RWPE2 (cell line): ENCODE data around the gene ROBO1.

Source experiments
- ATAC-seq: fragments of 200-7000 bp; cut with Tn5 transposase; 3 replicates; pipeline ENCODE4 v1.9.1; 2021; ENCODE audit warnings: low read depth
- DNase-seq: peaks from one replicate; pipeline ENCODE4 v3.0.0-alpha.2; 2020; ENCODE audit warnings: low spot score
- H3K27ac ChIP-seq: fragments of 450-650 bp; 2 replicates; pipeline ENCODE4 v1.5.1; 2017; ENCODE audit warnings: mild to moderate bottlenecking; ENCODE audit not compliant: poor library complexity, severe bottlenecking
- H3K27me3 ChIP-seq: fragments of 250-450 bp; sonication (Bioruptor Pico); 2 replicates; pipeline ENCODE4 v1.5.1; 2021; ENCODE audit warnings: mild to moderate bottlenecking, moderate library complexity; ENCODE audit not compliant: insufficient read depth, poor library complexity, severe bottlenecking
- H3K36me3 ChIP-seq: fragments of 250-450 bp; sonication (Bioruptor Pico); 2 replicates; pipeline ENCODE4 v1.5.1; 2020; ENCODE audit warnings: low read depth, mild to moderate bottlenecking, moderate library complexity
- H3K4me1 ChIP-seq: fragments of 250-450 bp; sonication (Bioruptor Pico); 2 replicates; pipeline ENCODE4 v1.5.1; 2021; ENCODE audit warnings: mild to moderate bottlenecking, moderate library complexity; ENCODE audit not compliant: insufficient read depth, poor library complexity, severe bottlenecking
- H3K4me3 ChIP-seq: fragments of 250-450 bp; sonication (Bioruptor Pico); 2 replicates; pipeline ENCODE4 v1.5.1; 2021; ENCODE audit warnings: mild to moderate bottlenecking, moderate library complexity; ENCODE audit not compliant: severe bottlenecking
- H3K9me3 ChIP-seq: fragments of 250-450 bp; sonication (Bioruptor Pico); 2 replicates; pipeline ENCODE4 v1.5.1; 2021; ENCODE audit warnings: mild to moderate bottlenecking, moderate library complexity; ENCODE audit not compliant: severe bottlenecking
- TF ChIP-seq, protein P1 (sequence below): fragments of 450-650 bp; IDR thresholded peaks from one replicate; pipeline ENCODE4 v1.5.1; 2017; ENCODE audit warnings: mild to moderate bottlenecking, moderate library complexity; ENCODE audit not compliant: poor library complexity, severe bottlenecking

ROBO1 gene

GRCh38 chr3:78901544-78901943 lies 866.3 kb downstream of the ROBO1 start:
- TF ChIP-seq, protein P1, sequence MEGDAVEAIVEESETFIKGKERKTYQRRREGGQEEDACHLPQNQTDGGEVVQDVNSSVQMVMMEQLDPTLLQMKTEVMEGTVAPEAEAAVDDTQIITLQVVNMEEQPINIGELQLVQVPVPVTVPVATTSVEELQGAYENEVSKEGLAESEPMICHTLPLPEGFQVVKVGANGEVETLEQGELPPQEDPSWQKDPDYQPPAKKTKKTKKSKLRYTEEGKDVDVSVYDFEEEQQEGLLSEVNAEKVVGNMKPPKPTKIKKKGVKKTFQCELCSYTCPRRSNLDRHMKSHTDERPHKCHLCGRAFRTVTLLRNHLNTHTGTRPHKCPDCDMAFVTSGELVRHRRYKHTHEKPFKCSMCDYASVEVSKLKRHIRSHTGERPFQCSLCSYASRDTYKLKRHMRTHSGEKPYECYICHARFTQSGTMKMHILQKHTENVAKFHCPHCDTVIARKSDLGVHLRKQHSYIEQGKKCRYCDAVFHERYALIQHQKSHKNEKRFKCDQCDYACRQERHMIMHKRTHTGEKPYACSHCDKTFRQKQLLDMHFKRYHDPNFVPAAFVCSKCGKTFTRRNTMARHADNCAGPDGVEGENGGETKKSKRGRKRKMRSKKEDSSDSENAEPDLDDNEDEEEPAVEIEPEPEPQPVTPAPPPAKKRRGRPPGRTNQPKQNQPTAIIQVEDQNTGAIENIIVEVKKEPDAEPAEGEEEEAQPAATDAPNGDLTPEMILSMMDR: no peak
- ATAC-seq (no peak), DNase-seq (no peak)
- H3K36me3 ChIP-seq: no peaks in the 10 kb centered on the region
- H3K27ac ChIP-seq: no peak overlapping the region
- no peaks in the 10 kb centered on the region for H3K9me3 ChIP-seq
- H3K4me3 ChIP-seq: no peak overlapping the region
- peaks cover 4% of the 10 kb centered on the region for H3K4me1 ChIP-seq
- no peaks in the 10 kb centered on the region for H3K27me3 ChIP-seq

- DNase-seq (no peak), ATAC-seq (no peak)
- no peak overlapping the region for H3K27ac ChIP-seq
These were observed 866.9 kb downstream of the ROBO1 start for GRCh38 chr3:78900880-78901279.

DNA sequence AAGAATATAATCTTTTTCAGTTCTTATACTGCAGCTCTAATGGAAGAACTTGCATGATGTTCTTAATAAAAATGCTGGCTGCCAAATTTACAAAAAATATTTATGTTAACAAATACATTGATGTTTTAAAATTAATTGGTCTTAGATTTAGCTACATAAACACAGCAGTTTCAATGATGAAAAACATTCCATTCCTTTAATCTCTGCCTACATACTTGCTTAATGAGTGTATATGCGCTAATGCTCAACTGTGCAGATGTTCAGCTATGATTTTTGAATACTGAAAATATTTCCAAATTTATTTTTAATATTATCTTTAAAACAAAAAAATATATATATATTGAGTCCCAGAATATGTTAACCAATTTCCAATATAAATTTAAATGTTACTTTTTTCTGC lies 867.4 kb downstream of the ROBO1 start:
- H3K36me3 ChIP-seq: no peaks in the 10 kb centered on the region
- H3K9me3 ChIP-seq: no peaks in the 10 kb centered on the region
- no peaks in the 10 kb centered on the region for H3K27me3 ChIP-seq
- peaks cover 4% of the 10 kb centered on the region for H3K4me1 ChIP-seq
- DNase-seq (no peak), ATAC-seq (no peak)
- no peak overlapping the region for H3K4me3 ChIP-seq
- TF ChIP-seq, protein P1: no peak
- no peak overlapping the region for H3K27ac ChIP-seq

More at GRCh38 chr3:78900880-78901279, 866.9 kb downstream of the ROBO1 start:
- H3K9me3 ChIP-seq: no peaks in the 10 kb centered on the region
- H3K4me1 ChIP-seq: peaks cover 4% of the 10 kb centered on the region
- TF ChIP-seq, protein P1: no peak
- H3K36me3 ChIP-seq: no peaks in the 10 kb centered on the region
- H3K4me3 ChIP-seq: no peak overlapping the region
- H3K27me3 ChIP-seq: no peaks in the 10 kb centered on the region

DNA sequence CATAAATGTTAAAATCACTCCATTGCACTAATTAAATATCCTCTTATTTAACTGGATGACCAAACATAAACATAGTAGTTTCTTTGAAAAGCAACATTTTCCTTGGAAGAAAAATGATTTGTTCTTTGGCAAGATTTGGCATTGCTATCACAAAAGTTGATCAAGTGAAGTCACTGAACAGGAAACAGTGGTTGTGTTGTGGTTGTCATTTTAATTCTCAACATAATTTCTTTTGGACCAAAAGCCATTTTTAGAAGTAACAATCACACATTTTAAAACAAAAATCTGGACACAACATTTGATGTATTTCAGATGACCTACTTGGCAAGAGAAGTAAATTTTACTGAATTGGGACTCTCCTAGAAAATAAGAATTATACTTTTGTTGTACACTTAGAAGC lies 872.3 kb downstream of the ROBO1 start:
- TF ChIP-seq, protein P1: no peak
- Histone ChIP-seq H3K4me3 (no peak overlapping the region), H3K27ac (no peak overlapping the region), H3K4me1 (peaks cover 4% of the 10 kb centered on the region), H3K9me3 (no peaks in the 10 kb centered on the region), H3K27me3 (no peaks in the 10 kb centered on the region), H3K36me3 (no peaks in the 10 kb centered on the region)
- ATAC-seq: no peak
- DNase-seq: no peak

GRCh38 chr3:78894787-78895186 lies 873.0 kb downstream of the ROBO1 start:
- Histone ChIP-seq H3K4me3 (no peak overlapping the region), H3K9me3 (no peaks in the 10 kb centered on the region), H3K4me1 (no peaks in the 10 kb centered on the region), H3K27me3 (no peaks in the 10 kb centered on the region), H3K27ac (no peak overlapping the region), H3K36me3 (no peaks in the 10 kb centered on the region)
- TF ChIP-seq, protein P1: no peak
- DNase-seq (no peak), ATAC-seq (no peak)
